Thymus (tissue), 11 donors: ENCODE data around the gene MRPS35. TPM values are rescaled to one million over a fixed set of nuclear protein-coding genes. Genes with fewer than 3 reads are reported as not detected.

Experiments used
- DNase-seq, 9 donors: peaks; one replicate each; pipeline ENCODE4 v3.0.0-alpha.2; 2013; ENCODE audit warnings: low spot score in 9 of 9, low read depth in 6 of 9, missing footprints in 1 of 9
- H3K27ac ChIP-seq, 2 donors: one replicate each; pipeline ENCODE4 v1.5.1; 2013; ENCODE audit warnings: control low read depth in 1 of 2, low read depth in 1 of 2, low read length in 1 of 2, mild to moderate bottlenecking in 1 of 2, moderate library complexity in 1 of 2
- H3K27me3 ChIP-seq, 2 donors: one replicate each; pipeline ENCODE4 v1.5.1; 2013; ENCODE audit warnings: low read length in 1 of 2; ENCODE audit not compliant: control insufficient read depth in 2 of 2, insufficient read depth in 1 of 2
- H3K36me3 ChIP-seq, 2 donors: one replicate each; pipeline ENCODE4 v1.5.1; 2013; ENCODE audit warnings: low read length in 1 of 2, mild to moderate bottlenecking in 1 of 2, moderate library complexity in 1 of 2; ENCODE audit not compliant: control insufficient read depth in 2 of 2, insufficient read depth in 2 of 2
- H3K4me1 ChIP-seq, 2 donors: one replicate each; pipeline ENCODE4 v1.5.1; 2013; ENCODE audit warnings: low read length in 2 of 2; ENCODE audit not compliant: control insufficient read depth in 2 of 2, insufficient read depth in 2 of 2
- H3K4me3 ChIP-seq, 2 donors: one replicate each; pipeline ENCODE4 v1.5.1; 2013; ENCODE audit warnings: low read length in 2 of 2, control low read depth in 1 of 2, mild to moderate bottlenecking in 1 of 2
- H3K9me3 ChIP-seq, 2 donors: one replicate each; pipeline ENCODE4 v1.5.1; 2013; ENCODE audit warnings: low read length in 1 of 2, mild to moderate bottlenecking in 1 of 2; ENCODE audit not compliant: control insufficient read depth in 2 of 2, insufficient read depth in 1 of 2
- WGBS: extraction: QIAGEN DNeasy Blood & Tissue Kit; methylation state at CpG from one replicate; pipeline ENCODE4 v1.1.7; 2013; 5-methylcytosine and 5-hydroxymethylcytosine counted together
- polyA plus RNA-seq: library from polyadenylated mRNA; stranded (reverse); fragments of 200-250 nt; gene quantifications from one replicate; pipeline ENCODE4 v1.2.3, GENCODE V29; 2013
- total RNA-seq: library from RNA; stranded (reverse); fragments of 120-200 nt; gene quantifications from one replicate; pipeline ENCODE4 v1.2.4, GENCODE V29; 2013
- donor health status: healthy.

The MRPS35 gene
- total and polyA plus RNA-seq, 2 donors: 32.1 to 48.2 TPM

GRCh38 chr12:27680619-27681018 lies 30.0 kb upstream of the MRPS35 start:
- no peaks in the 10 kb centered on the region for H3K27me3 ChIP-seq
- no peak for DNase-seq
- H3K36me3 ChIP-seq: peaks cover 21 to 30% of the 10 kb centered on the region in 2 donors
- no peak overlapping the region for H3K4me3 ChIP-seq
- no peak overlapping the region for H3K27ac ChIP-seq
- H3K9me3 ChIP-seq: no peaks in the 10 kb centered on the region
- no peaks in the 10 kb centered on the region for H3K4me1 ChIP-seq

- Histone ChIP-seq H3K9me3 (no peaks in the 10 kb centered on the region), H3K27ac (no peak overlapping the region), H3K36me3 (peaks cover 20 to 26% of the 10 kb centered on the region in 2 donors), H3K27me3 (no peaks in the 10 kb centered on the region), H3K4me3 (no peak overlapping the region), H3K4me1 (no peaks in the 10 kb centered on the region)
- 98% methylated on average over 2 of the region's 2 CpGs for WGBS
- DNase-seq: no peak
Measured at GRCh38 chr12:27682534-27682933, 28.1 kb upstream of the MRPS35 start.

- no peaks in the 10 kb centered on the region for H3K4me1 ChIP-seq
- H3K9me3 ChIP-seq: no peaks in the 10 kb centered on the region
- DNase-seq: no peak
- peaks cover 30 to 40% of the 10 kb centered on the region in 2 donors for H3K36me3 ChIP-seq
- H3K4me3 ChIP-seq: no peak overlapping the region
- no peak overlapping the region for H3K27ac ChIP-seq
- 98% methylated on average over 2 of the region's 2 CpGs for WGBS
- H3K27me3 ChIP-seq: no peaks in the 10 kb centered on the region
Measured at GRCh38 chr12:27685274-27685673, 25.4 kb upstream of the MRPS35 start.

DNA sequence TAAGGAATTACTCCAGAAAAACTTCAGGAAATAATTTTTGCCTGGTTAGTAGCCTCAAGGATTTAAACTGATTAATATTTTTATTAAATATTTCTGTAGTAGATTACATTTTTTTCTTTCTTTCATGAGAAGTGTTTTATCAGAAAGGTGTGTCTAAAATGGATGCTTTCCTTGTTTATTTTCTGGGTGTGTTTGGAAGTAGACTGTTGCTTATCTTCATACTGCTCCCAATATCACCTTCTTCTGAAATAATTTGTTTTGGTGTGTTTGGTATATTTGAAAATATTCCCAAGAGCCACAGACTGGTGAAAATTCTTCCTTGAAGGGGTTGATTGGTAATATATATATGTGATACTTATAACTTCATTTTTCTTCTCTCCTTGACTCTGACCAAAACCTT lies 24.5 kb upstream of the MRPS35 start:
- H3K36me3 ChIP-seq: peaks cover 29 to 43% of the 10 kb centered on the region in 2 donors
- no peaks in the 10 kb centered on the region for H3K4me1 ChIP-seq
- DNase-seq: no peak
- no peaks in the 10 kb centered on the region for H3K9me3 ChIP-seq
- H3K27me3 ChIP-seq: no peaks in the 10 kb centered on the region
- no peak overlapping the region for H3K27ac ChIP-seq
- no peak overlapping the region for H3K4me3 ChIP-seq

DNA sequence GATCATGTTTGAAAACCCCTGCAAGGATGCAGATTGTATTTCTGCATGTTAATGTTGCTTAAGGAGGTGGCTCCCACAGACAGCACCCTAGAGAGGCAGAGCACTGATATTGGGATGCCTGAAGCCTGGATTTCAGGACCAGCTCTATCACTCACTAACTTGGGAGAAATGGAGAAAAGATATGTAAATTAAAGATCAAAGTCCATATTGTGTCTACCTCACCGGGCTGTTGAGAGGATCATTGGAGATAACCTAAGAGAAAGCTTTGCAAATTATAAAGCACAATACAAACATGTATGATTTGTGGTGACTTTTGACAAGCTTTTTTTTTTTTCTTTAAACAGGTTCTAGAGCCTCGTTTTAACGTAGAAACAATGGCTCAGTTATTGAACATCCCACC lies 22.0 kb upstream of the MRPS35 start:
- Histone ChIP-seq H3K9me3 (no peaks in the 10 kb centered on the region), H3K36me3 (peaks cover 23 to 44% of the 10 kb centered on the region in 2 donors), H3K27me3 (no peaks in the 10 kb centered on the region), H3K4me3 (no peak overlapping the region), H3K27ac (no peak overlapping the region), H3K4me1 (no peaks in the 10 kb centered on the region)
- no peak for DNase-seq
- 98% methylated on average over 3 of the region's 3 CpGs for WGBS

DNA sequence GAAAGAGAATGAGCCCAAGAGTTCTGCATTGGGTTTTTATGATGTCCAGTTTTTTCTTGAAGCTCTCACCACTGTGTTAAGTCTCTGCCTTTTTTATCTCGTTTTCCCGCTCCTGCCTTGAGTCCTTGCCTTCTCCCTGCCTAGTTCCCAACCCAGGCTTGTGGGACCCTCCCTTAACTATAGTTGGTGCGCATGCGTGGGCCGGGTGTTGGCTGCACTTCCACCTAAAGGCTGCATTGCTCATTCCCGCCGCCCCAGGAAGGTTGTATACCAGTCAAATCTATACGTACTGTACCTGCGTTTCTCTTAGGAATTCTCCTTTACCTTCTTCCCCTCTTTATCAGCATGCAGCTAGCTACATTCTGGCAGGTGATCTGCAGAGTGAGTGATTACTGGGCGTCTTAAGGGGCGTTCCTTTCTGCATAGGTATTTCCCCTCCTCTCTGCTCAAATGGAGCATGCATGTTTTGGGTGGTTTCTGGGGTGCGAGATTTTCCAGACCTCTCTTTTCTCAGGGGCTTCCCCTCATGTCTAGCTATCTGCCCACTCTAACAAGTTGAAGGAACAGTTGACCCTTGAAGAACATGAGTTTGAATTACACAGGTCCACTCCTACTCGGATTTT lies 21.0 kb upstream of the MRPS35 start:
- peaks cover 23 to 47% of the 10 kb centered on the region in 2 donors for H3K36me3 ChIP-seq

DNA sequence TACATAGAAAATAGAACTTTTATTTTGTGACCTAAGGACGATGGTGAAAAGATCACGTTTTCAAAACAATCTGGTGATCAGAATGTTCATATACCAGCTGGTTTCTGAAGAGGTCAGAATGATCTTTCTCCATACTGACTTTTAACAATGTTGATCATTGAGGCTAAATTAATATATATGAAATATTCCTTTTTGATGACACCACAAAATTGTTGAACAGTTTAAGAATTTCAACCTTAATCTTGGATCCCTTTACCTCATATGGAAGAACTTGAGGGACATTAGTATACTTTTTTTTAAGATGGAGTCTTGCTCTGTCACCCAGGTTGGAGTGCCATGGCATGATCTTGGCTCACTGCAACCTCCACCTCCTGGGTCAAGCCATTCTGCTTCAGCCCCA lies 17.2 kb upstream of the MRPS35 start:
- WGBS: 96% methylated on average over 2 of the region's 2 CpGs
- Histone ChIP-seq H3K27ac (no peak overlapping the region), H3K4me1 (no peaks in the 10 kb centered on the region), H3K4me3 (no peak overlapping the region), H3K36me3 (peaks cover 23 to 34% of the 10 kb centered on the region in 2 donors), H3K27me3 (no peaks in the 10 kb centered on the region), H3K9me3 (no peaks in the 10 kb centered on the region)
- DNase-seq: no peak

More for the DNA sequence above, 21.0 kb upstream of the MRPS35 start:
- Histone ChIP-seq H3K4me3 (no peak overlapping the region), H3K4me1 (no peaks in the 10 kb centered on the region), H3K9me3 (no peaks in the 10 kb centered on the region), H3K27me3 (no peaks in the 10 kb centered on the region), H3K27ac (no peak overlapping the region)
- WGBS: 97% methylated on average over 13 of the region's 13 CpGs
- DNase-seq: no peak

DNA sequence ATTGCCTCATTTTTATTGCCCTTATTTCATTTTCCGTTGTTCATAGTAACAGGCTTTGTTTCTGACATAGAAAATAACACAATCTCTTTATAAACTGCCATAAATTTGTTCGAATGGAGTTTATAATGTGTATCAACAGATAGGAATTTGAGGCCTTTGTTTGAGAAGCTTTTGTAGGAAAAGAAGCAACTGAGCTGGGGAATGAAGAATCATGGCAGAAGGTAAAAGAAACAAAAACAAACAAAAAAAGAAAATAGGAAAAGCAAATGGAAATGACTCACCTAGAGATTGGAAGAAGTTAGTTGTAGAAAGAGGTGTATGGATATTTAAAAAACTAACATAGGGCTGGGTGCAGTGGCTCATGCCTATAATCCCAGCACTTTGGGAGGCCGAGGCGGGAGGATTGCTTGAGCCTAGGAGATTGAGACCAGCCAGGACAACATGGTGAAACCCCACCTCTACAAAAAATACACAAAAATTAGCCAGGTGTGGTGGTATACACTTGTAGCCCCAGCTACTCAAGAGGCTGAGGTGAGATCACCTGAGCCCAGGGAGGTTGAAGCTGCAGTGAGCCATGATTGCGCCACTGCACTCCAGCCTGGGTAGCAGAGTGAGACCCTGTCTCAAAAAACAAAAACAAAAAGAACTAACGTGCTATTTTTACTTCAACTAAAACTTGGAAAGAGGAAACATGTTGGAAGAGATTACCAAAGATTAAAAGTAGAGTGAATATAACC lies 14.9 kb upstream of the MRPS35 start:
- 97% methylated on average over 6 of the region's 6 CpGs for WGBS
- no peaks in the 10 kb centered on the region for H3K9me3 ChIP-seq

GRCh38 chr12:27696293-27696652 lies 14.4 kb upstream of the MRPS35 start, which contains the start of gene REP15:
REP15 (plus strand) TSS chr12:27696447; CDS start chr12:27696563, 116 bp downstream.
- no peaks in the 10 kb centered on the region for H3K9me3 ChIP-seq
- peaks cover 13% of the 10 kb centered on the region in 2 donors for H3K36me3 ChIP-seq
- no peak within 1 kb of the TSS for H3K27ac ChIP-seq
- no peaks in the 10 kb centered on the region for H3K27me3 ChIP-seq
- WGBS: 92% methylated on average over 5 of the region's 5 CpGs
- H3K4me3 ChIP-seq: no peak within 1 kb of the TSS
- no peaks in the 10 kb centered on the region for H3K4me1 ChIP-seq
- no peak for DNase-seq

More for the DNA sequence above, 14.9 kb upstream of the MRPS35 start:
- Histone ChIP-seq H3K27ac (no peak overlapping the region), H3K4me3 (no peak overlapping the region), H3K27me3 (no peaks in the 10 kb centered on the region), H3K36me3 (peaks cover 13% of the 10 kb centered on the region in 2 donors), H3K4me1 (no peaks in the 10 kb centered on the region)
- no peak for DNase-seq
